GM23338 (cell line): Measurements from ENCODE around the gene PORCN. TPM values are rescaled to one million over a fixed set of nuclear protein-coding genes. Genes with fewer than 3 reads are reported as not detected.

Experiments
- ATAC-seq: fragments of 200-7000 bp; cut with Tn5 transposase; 3 replicates; pipeline ENCODE4 v1.9.1; 2020
- DNase-seq: peaks from one replicate; pipeline ENCODE4 v3.0.0-alpha.2; 2015; ENCODE audit warnings: low spot score
- H2AFZ ChIP-seq: fragments of 200-600 bp; sonication (generic); 2 replicates; pipeline ENCODE4 v1.8.0; 2016; ENCODE audit warnings: antibody characterized with exemption, mild to moderate bottlenecking, moderate library complexity
- H3F3A ChIP-seq: fragments of 200-600 bp; sonication (generic); replicated peaks from 2 replicates; pipeline ENCODE4 v1.8.0; 2017; ENCODE audit warnings: antibody characterized with exemption, mixed run types, low read depth
- H3K27ac ChIP-seq: fragments of 200-600 bp; sonication (generic); 2 replicates; pipeline ENCODE4 v1.6.1; 2016; ENCODE audit warnings: low read depth
- H3K27me3 ChIP-seq: fragments of 200-600 bp; sonication (generic); 2 replicates; pipeline ENCODE4 v1.8.0; 2016; ENCODE audit warnings: mild to moderate bottlenecking, mixed run types, moderate library complexity; ENCODE audit not compliant: insufficient read depth
- H3K36me3 ChIP-seq: fragments of 200-600 bp; sonication (generic); 2 replicates; pipeline ENCODE4 v1.8.0; 2016; ENCODE audit warnings: mild to moderate bottlenecking; ENCODE audit not compliant: insufficient read depth
- H3K4me1 ChIP-seq: fragments of 200-600 bp; sonication (generic); 2 replicates; pipeline ENCODE4 v1.8.0; 2016; ENCODE audit warnings: mild to moderate bottlenecking, moderate library complexity; ENCODE audit not compliant: insufficient read depth
- H3K4me2 ChIP-seq: fragments of 200-600 bp; sonication (generic); 2 replicates; pipeline ENCODE4 v1.7.1; 2017; ENCODE audit warnings: mixed run types
- H3K4me3 ChIP-seq: fragments of 200-600 bp; sonication (generic); 2 replicates; pipeline ENCODE4 v1.6.1; 2016; ENCODE audit warnings: mixed run types
- H3K79me2 ChIP-seq: fragments of 200-600 bp; sonication (generic); replicated peaks from 2 replicates; pipeline ENCODE4 v1.8.0; 2017; ENCODE audit warnings: mild to moderate bottlenecking; ENCODE audit not compliant: insufficient read depth
- H3K9me2 ChIP-seq: fragments of 200-600 bp; sonication (generic); 2 replicates; pipeline ENCODE4 v1.8.0; 2017; ENCODE audit not compliant: insufficient read depth
- H4K20me1 ChIP-seq: fragments of 200-600 bp; sonication (generic); replicated peaks from 2 replicates; pipeline ENCODE4 v1.8.0; 2017; ENCODE audit warnings: mild to moderate bottlenecking; ENCODE audit not compliant: insufficient read depth
- H3K27ac Mint-ChIP-seq: 2 replicates; pipeline ENCODE4 v1.8.0; 2020; ENCODE audit warnings: inconsistent platforms, mild to moderate bottlenecking, moderate library complexity, mixed read lengths
- H3K27me3 Mint-ChIP-seq: 3 replicates; pipeline ENCODE4 v1.8.0; 2022; ENCODE audit warnings: low read depth, mild to moderate bottlenecking, moderate library complexity, mixed read lengths, inconsistent platforms; ENCODE audit not compliant: insufficient read depth, poor library complexity
- H3K36me3 Mint-ChIP-seq: 3 replicates; pipeline ENCODE4 v1.8.0; 2021; ENCODE audit warnings: low read depth, mild to moderate bottlenecking, inconsistent platforms, moderate library complexity, mixed read lengths
- H3K4me1 Mint-ChIP-seq: 3 replicates; pipeline ENCODE4 v1.8.0; 2020; ENCODE audit warnings: mild to moderate bottlenecking, inconsistent platforms, mixed read lengths
- H3K4me3 Mint-ChIP-seq: 3 replicates; pipeline ENCODE4 v1.8.0; 2021; ENCODE audit warnings: moderate library complexity, mild to moderate bottlenecking, inconsistent platforms, mixed read lengths
- H3K9me3 Mint-ChIP-seq: 3 replicates; pipeline ENCODE4 v1.8.0; 2020; ENCODE audit warnings: moderate library complexity, mild to moderate bottlenecking, inconsistent platforms, mixed read lengths
- CREB1 ChIP-seq: fragments of 250-450 bp; sonication (Bioruptor Pico); IDR thresholded peaks from 2 replicates; pipeline ENCODE4 v1.5.0; 2020; ENCODE audit warnings: low read depth, mild to moderate bottlenecking, moderate library complexity
- EZH2 ChIP-seq: fragments of 200-600 bp; sonication (generic); IDR thresholded peaks from one replicate; pipeline ENCODE4 v1.8.0; 2017; ENCODE audit warnings: antibody characterized with exemption, mild to moderate bottlenecking, low read depth; ENCODE audit not compliant: unreplicated experiment
- JUNB ChIP-seq: IDR thresholded peaks from one replicate; pipeline ENCODE4 v1.6.1; 2016; ENCODE audit warnings: antibody characterized with exemption; ENCODE audit not compliant: unreplicated experiment
- POLR2AphosphoS5 ChIP-seq: IDR thresholded peaks from 2 replicates; pipeline ENCODE4 v1.6.1; 2016; ENCODE audit warnings: antibody characterized with exemption, low read depth
- STAT1 ChIP-seq: IDR thresholded peaks from one replicate; pipeline ENCODE4 v1.6.1; 2016; ENCODE audit warnings: antibody characterized with exemption; ENCODE audit not compliant: unreplicated experiment
- ZNF114 ChIP-seq: fragments of 250-450 bp; sonication (Bioruptor Pico); IDR thresholded peaks from 2 replicates; pipeline ENCODE4 v1.5.0; 2020; ENCODE audit warnings: mild to moderate bottlenecking, moderate library complexity
- ZNF331 ChIP-seq: fragments of 250-450 bp; sonication (Bioruptor Pico); IDR thresholded peaks from 2 replicates; pipeline ENCODE4 v1.5.0; 2020; ENCODE audit warnings: low read depth, mild to moderate bottlenecking, moderate library complexity
- polyA plus RNA-seq: library from polyadenylated mRNA; unstranded; fragments of >200 nt; fragmentation: Nextera tagmentation; extraction: Ambion mirVana; gene quantifications from 2 replicates; pipeline ENCODE4 v1.2.1, GENCODE V29; 2016
- total RNA-seq: library from RNA; depleted of rRNA; stranded (reverse); fragments of >200 nt; shearing (Covaris generic); gene quantifications from 2 replicates; pipeline ENCODE4 v1.2.3, GENCODE V29; 2014
- TF ChIP-seq, protein P1 (sequence below), 2 experiments: fragments of 200-600 bp in 1 of 2; sonication (generic) in 1 of 2; conservative IDR thresholded peaks; 2 replicates each; pipeline versions ENCODE4 v1.5.1 to v1.6.1; 2016 to 2017; ENCODE audit warnings: antibody characterized with exemption in 2 of 2, low read depth in 2 of 2, mild to moderate bottlenecking in 2 of 2, moderate library complexity in 1 of 2
- TF ChIP-seq, protein P2 (sequence below): IDR thresholded peaks from one replicate; pipeline ENCODE4 v1.6.1; 2018; ENCODE audit warnings: antibody characterized with exemption; ENCODE audit not compliant: unreplicated experiment
- TF ChIP-seq, protein P3 (sequence below): IDR thresholded peaks from 2 replicates; pipeline ENCODE4 v1.6.1; 2016; ENCODE audit warnings: antibody characterized with exemption

The PORCN gene
- total and polyA plus RNA-seq, 2 experiments from 2014 or later = 19.4 to 28.5 TPM

DNA sequence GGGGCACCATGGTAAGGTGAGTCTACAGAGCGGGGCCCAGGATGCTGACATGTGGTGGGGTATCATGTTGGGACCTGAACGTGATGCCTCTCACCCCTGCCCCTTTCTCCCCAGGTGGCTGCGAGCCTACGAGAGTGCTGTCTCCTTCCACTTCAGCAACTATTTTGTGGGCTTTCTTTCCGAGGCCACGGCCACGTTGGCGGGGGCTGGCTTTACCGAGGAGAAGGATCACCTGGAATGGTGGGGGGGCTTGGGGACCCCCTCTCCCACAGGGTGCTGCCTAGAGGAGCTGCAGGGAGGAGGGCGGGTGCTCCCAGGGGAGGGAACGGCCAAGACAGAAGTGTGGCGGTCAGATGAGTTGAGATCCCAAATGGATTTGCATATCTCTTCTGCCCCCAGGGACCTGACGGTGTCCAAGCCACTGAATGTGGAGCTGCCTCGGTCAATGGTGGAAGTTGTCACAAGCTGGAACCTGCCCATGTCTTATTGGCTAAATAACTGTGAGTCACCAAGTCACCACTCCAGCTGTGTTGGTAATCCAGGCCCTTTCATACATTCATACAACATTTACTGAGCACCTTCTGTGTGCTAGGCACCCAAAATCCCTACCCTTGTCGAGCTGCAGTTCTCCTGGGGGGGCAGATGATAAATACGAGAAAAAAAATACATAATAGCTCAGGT is 5.5 kb downstream of the PORCN start:
- Mint-ChIP-seq H3K4me3 (no peak overlapping the region), H3K27me3 (peaks cover 11% of the 10 kb centered on the region), H3K27ac (no peak overlapping the region), H3K9me3 (no peaks in the 10 kb centered on the region), H3K4me1 (peaks cover 3% of the 10 kb centered on the region; the same call in 1 of the 3 replicates), H3K36me3 (peaks cover 10% of the 10 kb centered on the region; the same call in 2 of the 3 replicates)
- H2AFZ ChIP-seq = no peak overlapping the region
- H4K20me1 ChIP-seq = no peaks in the 10 kb centered on the region
- no peaks in the 10 kb centered on the region for H3K36me3 ChIP-seq
- H3K9me2 ChIP-seq = no peaks in the 10 kb centered on the region
- H3K4me2 ChIP-seq = no peak overlapping the region
- no peaks in the 10 kb centered on the region for H3K4me1 ChIP-seq
- no peak overlapping the region for H3K27ac ChIP-seq
- H3F3A ChIP-seq = no peaks in the 10 kb centered on the region
- DNase-seq (no peak), ATAC-seq (no peak)
- no peak overlapping the region for H3K4me3 ChIP-seq
- H3K27me3 ChIP-seq = no peaks in the 10 kb centered on the region
- no peaks in the 10 kb centered on the region for H3K79me2 ChIP-seq
- TF ChIP-seq JUNB (no peak), STAT1 (no peak), POLR2AphosphoS5 (no peak), CREB1 (no peak), ZNF331 (CRISPR knock-in tag) (no peak), ZNF114 (no peak)
- TF ChIP-seq, protein P1, sequence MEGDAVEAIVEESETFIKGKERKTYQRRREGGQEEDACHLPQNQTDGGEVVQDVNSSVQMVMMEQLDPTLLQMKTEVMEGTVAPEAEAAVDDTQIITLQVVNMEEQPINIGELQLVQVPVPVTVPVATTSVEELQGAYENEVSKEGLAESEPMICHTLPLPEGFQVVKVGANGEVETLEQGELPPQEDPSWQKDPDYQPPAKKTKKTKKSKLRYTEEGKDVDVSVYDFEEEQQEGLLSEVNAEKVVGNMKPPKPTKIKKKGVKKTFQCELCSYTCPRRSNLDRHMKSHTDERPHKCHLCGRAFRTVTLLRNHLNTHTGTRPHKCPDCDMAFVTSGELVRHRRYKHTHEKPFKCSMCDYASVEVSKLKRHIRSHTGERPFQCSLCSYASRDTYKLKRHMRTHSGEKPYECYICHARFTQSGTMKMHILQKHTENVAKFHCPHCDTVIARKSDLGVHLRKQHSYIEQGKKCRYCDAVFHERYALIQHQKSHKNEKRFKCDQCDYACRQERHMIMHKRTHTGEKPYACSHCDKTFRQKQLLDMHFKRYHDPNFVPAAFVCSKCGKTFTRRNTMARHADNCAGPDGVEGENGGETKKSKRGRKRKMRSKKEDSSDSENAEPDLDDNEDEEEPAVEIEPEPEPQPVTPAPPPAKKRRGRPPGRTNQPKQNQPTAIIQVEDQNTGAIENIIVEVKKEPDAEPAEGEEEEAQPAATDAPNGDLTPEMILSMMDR (conservative IDR thresholded peaks at IDR 0.05; ENCODE audit: low read depth in 2 of 2) = no peak
- TF ChIP-seq, protein P2, sequence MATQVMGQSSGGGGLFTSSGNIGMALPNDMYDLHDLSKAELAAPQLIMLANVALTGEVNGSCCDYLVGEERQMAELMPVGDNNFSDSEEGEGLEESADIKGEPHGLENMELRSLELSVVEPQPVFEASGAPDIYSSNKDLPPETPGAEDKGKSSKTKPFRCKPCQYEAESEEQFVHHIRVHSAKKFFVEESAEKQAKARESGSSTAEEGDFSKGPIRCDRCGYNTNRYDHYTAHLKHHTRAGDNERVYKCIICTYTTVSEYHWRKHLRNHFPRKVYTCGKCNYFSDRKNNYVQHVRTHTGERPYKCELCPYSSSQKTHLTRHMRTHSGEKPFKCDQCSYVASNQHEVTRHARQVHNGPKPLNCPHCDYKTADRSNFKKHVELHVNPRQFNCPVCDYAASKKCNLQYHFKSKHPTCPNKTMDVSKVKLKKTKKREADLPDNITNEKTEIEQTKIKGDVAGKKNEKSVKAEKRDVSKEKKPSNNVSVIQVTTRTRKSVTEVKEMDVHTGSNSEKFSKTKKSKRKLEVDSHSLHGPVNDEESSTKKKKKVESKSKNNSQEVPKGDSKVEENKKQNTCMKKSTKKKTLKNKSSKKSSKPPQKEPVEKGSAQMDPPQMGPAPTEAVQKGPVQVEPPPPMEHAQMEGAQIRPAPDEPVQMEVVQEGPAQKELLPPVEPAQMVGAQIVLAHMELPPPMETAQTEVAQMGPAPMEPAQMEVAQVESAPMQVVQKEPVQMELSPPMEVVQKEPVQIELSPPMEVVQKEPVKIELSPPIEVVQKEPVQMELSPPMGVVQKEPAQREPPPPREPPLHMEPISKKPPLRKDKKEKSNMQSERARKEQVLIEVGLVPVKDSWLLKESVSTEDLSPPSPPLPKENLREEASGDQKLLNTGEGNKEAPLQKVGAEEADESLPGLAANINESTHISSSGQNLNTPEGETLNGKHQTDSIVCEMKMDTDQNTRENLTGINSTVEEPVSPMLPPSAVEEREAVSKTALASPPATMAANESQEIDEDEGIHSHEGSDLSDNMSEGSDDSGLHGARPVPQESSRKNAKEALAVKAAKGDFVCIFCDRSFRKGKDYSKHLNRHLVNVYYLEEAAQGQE = no peak

DNA sequence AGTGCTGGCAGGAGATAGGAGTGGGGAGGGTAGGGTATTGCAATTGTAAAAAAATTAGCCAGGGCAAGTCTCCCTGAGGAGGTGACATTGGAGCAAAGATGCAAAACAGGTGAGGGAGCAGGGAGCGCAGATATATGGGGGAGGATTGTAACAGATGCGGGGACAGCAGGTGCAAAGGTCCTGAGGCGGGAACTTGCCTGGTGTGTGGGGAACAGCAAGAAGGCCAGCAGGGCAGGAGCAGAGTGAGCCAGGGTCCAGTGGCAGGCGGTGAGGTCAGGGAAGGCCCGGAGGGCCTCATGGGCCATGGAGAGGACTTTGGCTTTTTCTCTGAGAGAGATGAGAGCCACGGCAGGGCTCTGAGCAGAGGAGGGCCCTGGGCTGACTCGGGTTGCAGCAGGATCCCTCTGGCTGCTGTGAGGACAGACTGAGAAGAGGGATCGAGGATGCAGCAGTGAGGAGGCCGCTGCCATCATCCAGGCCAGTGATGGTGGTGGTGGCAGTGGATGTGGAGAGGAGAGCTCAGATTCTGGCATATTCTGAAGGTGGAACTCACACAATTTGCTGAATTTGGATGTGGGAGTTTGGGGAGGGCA is 6.2 kb downstream of the PORCN start:
- no peaks in the 10 kb centered on the region for H3K9me3 Mint-ChIP-seq
- Histone ChIP-seq H3F3A (no peaks in the 10 kb centered on the region), H2AFZ (no peak overlapping the region), H3K27me3 (no peaks in the 10 kb centered on the region), H3K36me3 (no peaks in the 10 kb centered on the region), H3K4me3 (no peak overlapping the region), H3K4me1 (no peaks in the 10 kb centered on the region), H3K27ac (no peak overlapping the region), H4K20me1 (no peaks in the 10 kb centered on the region), H3K4me2 (no peak overlapping the region), H3K9me2 (no peaks in the 10 kb centered on the region), H3K79me2 (no peaks in the 10 kb centered on the region)
- peaks cover 6% of the 10 kb centered on the region for H3K27me3 Mint-ChIP-seq
- H3K36me3 Mint-ChIP-seq = peaks cover 10% of the 10 kb centered on the region; the same call in 2 of the 3 replicates
- H3K4me1 Mint-ChIP-seq = peaks cover under 1% of the 10 kb centered on the region; the same call in 1 of the 3 replicates
- H3K4me3 Mint-ChIP-seq = no peak overlapping the region
- TF ChIP-seq, protein P2 = no peak
- TF ChIP-seq, protein P3, sequence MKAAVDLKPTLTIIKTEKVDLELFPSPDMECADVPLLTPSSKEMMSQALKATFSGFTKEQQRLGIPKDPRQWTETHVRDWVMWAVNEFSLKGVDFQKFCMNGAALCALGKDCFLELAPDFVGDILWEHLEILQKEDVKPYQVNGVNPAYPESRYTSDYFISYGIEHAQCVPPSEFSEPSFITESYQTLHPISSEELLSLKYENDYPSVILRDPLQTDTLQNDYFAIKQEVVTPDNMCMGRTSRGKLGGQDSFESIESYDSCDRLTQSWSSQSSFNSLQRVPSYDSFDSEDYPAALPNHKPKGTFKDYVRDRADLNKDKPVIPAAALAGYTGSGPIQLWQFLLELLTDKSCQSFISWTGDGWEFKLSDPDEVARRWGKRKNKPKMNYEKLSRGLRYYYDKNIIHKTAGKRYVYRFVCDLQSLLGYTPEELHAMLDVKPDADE = no peak
- no peak for TF ChIP-seq ZNF114
- TF ChIP-seq CREB1 = no peak
- TF ChIP-seq POLR2AphosphoS5 = no peak
- TF ChIP-seq EZH2 = no peak
- DNase-seq (no peak), ATAC-seq (no peak)
- no peak overlapping the region for H3K27ac Mint-ChIP-seq
